Measurements from ENCODE around the gene SARNP.
A peak's percentile ranks its signal among the peaks of the same experiment; 100 is the strongest.

SARNP gene

DNA sequence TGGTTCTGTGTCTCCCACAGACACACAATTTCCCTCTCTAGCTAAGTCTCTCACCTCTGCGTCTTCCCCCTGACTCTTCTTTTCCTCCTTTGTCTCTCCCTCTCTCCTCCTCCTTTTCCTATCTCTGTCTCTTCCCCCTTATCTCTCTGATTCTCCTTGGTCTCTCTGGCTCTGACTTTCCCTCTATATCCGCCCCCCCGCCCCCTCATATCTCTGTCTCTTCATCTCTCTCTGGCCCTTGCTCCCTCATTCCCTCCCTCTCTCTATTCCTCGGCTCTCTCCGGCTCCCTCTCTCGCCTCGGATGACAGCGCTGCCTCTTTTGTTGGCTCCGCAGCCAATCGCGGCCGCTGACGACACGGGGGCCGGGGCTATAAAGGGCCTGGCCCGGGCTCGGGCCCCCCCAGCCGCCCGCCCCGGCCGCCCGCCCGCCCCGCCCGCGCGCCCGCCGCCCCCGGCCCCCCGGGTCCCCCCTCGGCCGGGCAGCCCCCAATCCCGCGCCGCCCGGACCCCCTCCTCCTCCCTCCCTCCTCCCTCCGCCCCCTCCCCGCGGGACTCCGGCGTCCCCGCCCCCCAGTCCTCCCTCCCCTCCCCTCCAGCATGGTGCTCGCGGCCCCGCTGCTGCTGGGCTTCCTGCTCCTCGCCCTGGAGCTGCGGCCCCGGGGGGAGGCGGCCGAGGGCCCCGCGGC lies 74.7 kb downstream of the SARNP start, which contains the start of gene GDF11:
GDF11 (plus strand) TSS at position 404 of the 687 bp plus-strand sequence; CDS start at position 599, 195 bp downstream.
- DNase-seq (ENCODE audit: low read depth), result peak; percentile 87

DNA sequence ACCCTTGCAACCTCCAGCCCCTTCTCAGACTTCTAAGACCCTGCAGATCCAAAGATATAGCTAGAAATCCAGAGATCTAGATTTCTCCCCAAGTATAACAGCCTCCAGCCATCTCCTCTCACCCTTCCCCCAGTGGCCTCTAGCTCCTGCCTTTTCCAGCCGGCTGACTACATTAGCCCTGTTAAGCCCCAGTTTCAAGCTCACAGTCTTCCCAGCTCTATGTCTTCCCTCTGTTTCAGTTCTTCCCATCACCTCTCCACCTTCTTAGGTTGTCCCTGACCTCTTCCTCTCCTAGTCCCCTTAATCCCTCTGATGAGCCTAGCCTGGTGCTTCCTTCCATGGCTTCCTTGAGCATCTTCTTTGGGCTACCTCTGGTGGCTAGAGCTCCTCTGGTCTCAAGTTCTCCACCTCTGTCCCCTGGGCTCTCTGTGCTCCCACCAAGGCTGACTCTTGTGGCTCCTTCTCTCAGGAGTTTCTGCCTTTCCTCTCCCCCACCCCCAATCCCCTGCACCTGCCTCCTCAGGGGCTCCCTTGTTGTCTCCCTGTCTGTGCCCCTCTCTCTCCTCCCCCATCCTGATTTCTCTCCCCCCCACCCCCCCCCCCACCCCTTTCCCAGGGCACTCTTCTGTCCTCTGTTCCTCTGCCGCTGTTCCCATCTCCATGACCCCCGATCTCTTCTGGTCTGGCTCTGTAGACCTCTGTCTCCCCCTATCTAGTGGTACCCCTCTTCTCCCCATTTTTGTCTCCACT lies 75.4 kb downstream of the SARNP start:
- DNase-seq (ENCODE audit: low read depth), result no peak

DNA sequence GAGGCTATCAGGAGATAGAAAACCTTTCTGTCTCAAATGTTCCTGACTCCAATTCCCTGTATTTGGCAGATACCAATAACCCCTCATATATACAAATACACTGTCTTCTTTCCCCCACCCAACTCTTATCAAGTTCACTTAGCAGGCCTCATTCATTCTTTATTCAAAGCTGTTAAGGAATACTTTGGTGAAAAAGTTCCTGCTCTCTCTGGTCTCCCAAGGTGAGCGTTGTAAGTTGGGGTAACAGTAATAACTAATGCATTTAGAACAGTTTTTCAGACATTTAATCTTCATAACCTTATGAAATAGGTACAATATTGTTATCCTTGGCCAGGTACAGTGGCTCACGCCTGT lies 78.5 kb downstream of the SARNP start:
- no peak for DNase-seq (ENCODE audit: low read depth)

DNA sequence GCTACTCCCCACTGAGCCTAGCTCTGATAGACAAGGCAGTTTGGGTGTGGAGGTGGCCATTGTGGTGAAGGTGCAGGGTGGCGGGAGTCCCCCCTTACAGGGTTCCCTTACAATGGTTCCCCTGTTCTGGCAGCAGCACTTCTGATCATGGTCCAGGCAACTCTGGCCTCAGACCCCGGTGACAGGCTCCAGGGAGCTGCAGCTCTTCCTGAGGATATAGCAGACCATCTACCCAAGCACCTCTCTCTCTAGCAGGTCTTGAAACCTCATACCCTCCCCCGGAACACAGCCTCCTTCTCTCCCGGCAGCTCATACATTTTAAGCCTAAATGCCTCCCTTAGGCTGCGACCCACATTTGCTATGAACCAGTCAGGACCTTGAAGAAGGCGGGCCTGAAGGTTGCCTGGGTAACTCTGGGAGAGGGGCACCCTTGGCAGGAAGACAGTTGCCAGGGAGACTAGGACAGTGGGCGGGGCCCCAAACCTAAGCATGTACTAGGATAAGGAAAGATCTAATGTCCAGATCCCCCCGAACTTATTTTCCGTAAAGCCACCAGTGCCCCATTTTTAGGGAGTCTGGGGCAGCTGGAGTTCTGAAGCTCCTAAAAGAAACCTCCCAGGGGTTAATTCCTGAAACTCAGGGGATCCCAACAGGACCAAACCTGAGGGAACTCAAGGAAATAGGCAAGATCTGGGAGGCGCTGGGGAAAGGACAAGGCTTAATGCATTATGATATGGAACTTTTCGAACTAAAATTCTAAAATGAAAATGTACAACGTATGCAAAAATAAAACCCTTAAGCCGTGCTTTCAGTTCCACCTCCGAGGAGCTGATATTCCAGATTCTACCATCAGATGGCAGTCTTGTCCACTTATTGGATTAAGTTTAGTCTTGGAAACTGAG lies 79.2 kb downstream of the SARNP start:
- peak; percentile 91 for DNase-seq (ENCODE audit: low read depth)

DNA sequence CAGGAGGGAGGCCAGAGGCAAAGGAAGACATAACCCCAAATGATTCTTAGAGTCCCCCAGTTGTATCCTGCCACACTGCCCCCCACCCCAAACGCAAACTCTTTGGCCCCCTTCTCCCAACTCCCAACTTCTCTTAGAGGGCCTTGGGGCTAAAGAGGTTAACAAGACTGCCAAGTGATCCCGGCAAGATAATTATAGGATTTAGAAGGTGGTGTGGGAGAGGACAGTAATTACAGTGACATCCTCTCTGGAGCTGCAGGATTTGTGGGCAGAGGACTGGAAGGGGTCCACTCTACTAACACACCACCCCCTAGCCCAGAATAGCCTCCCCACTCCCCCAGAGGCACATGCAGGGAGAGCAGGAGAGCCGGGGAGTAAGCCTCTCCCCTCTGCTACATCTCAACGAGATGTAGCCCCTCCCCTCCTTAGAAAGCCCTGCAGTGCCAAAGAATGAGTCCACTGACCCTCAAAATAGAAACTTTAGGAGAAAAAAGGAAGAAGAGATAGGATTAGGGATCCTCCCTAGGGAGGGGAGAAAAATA lies 79.9 kb downstream of the SARNP start:
- DNase-seq (ENCODE audit: low read depth), result no peak

DNA sequence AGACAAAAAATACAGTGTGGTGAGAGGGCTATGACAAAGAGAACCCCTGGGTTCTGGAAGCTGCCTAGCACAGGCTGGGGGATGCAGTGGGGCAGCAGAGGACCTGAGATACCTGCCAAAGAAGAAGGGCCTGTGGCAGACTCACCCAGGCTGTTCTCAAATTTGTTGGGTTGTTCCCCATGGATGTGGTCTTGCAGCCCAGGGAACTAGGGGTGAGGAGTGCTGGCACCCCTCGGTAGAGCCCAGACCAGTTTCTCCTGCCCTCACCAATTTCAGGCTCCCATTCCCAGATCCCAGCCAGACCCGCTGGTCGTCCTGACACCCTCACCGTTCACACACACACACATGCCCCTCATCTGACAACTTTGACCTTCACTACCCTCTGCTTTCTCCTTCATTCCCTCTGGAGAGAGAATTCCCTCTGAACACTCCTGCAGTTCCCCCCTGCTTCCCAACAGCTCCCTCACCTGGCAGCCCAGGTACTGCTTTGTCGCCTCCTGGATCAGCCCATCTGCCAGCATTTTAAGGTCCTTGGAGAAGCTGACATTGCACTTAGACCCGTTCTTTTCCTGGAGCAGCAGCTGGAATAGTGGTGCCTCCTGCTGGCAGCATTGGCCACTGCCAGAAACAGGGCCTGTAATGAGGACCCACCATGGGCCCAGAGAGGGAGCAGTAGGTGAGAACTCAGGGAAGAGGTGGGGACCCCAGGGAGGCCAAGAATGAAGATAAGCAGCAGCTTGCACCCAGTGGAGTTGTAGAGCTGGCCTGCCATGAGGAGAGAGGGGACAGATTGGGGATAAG lies 80.5 kb downstream of the SARNP start:
- DNase-seq (ENCODE audit: low read depth), result peak; percentile 78

DNA sequence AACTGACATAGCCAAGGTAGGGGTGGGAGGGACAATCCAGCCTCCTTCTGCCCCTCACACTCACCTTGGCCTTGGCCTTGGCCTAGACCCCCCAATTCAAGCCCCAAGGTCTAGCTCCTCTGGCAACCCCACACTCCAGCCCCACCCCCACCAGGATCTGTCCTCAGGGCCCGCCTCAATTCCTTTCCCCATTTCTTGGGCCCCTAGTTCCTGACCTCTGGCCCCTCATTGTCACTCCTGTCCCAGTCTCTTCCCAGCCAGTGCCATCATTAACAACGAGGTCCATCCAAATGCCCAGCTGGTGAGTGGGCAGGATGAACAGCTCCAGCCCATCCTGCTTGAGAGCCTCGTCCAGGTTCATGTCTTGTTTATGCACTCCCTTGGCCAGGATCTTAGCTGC lies 81.4 kb downstream of the SARNP start:
- no peak for DNase-seq (ENCODE audit: low read depth)

DNA sequence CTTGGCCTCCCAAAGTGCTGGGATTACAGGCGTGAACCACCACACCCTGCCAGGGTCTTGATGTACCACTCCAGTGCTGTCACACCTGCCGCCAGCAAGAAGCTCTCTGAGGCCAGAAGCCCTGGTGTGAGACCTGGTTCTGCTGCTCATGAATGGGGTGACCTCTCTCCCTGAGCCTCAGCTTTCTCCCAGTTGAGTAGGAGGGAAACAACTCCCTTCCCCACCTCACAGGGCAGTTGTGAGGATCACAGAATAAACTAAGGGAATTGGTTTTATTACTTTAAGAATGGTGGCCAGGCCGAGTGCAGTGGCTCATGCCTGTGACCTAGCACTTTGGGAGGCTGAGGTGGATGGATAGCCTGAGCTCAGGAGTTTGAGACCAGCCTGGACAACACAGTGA lies 82.9 kb downstream of the SARNP start:
- no peak for DNase-seq (ENCODE audit: low read depth)

DNA sequence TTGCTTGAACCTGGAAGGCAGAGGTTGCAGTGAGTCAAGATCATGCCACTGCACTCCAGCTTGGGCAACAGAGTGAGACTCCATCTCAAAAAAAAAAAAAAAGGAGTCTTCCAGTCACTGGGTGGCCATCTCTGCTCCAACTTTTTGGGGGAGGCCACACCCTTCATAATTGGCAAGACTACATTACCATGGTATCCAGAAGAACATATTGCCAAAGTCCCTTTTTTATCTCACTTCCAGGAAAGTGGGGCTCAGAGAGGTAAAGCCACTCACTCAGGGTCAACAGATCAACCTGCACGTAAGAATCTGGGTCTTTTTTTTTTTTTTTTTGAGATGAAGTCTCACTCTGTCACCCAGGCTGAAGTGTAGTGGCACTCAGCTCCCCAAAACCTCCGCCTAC lies 83.7 kb downstream of the SARNP start:
- DNase-seq (ENCODE audit: low read depth), result no peak

DNA sequence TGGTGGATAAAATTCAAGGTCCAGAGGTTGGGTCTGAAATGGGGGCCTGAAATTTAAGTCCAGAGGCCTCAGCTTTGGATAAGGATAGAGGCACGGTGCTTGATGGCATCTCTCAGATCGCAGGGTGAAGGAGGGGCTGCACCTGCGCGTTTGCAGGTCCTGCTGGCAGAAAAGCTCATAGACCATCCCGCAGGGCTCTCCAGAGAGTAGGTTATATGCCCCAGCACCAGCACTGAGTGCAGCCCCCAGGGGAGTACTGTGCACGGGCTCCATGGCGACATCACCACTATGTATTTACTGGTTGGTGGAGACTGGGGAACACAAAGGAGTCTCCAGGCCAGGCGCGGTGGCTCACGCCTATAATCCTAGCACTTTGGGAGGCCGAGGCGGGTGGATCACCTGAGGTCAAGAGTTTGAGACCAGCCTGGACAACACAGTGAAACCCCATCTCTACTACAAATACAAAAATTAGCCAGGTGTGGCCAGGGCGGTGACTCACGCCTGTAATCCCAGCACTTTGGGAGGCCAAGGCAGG lies 84.4 kb downstream of the SARNP start:
- no peak for DNase-seq (ENCODE audit: low read depth)

DNA sequence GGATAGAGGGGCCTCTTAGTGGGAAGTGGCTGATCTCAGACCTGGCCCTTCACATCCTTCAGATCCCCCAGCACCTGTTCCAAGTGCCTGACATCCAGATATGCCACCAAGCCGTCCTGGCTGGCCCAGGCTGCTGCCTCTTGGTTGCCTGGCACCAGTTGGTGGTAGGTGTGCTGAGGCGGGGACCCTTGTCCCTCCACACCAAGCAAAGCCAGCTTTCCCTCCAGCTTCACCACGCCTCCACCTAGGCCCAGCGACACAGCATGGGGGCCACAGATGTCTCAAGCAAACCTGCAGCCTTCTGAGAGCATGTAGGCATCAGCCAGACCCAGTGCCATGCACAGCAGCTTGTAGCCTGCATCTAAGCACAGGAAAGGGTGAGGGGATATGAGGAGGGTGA lies 85.2 kb downstream of the SARNP start:
- no peak for DNase-seq (ENCODE audit: low read depth)

DNA sequence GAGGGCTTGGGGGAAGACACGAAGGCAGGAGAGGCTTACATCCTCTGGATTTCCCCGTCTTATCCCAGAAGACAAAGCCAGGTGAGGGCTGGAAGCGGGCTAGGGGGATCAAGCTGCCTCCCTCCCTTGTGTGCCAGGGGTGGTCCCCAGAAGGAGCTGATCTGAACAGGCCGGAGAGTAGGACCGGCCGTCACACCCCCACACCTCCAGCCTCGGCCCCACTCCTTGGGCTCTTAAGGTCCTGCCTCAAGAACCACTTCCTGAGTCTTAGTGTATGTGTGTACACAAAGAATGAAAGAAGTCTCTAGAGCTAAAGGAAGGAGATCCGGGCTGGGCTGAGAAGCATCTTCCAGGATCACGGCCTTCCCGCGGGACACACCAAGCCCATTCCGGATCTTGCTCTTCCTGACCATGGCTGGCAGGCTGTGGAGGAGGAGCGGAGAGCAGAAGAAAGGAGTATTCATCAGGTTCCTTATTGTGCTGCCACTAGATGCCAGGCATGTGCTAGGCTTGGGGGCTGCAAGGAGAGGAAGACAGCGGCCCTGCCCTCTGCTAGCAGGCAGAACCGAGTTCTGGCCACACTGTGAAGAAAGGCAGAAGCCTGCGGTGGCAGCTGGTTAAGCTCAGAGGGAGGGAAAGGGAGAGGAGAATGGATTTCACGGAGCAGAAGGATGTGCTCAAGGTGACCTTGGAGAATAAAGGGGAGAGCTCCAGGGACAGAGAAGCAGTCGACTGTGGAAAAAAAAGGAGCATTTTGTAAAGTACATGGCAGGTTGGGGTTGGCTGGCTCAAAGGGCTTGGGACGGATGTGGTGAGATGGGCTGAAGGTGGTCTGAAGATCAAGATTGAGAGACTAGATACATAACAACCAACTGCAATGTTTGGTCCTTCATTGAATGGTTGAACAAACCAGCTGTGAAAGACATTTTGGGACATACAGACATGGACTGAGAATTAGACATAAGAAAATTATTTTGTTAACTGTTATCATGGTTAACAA lies 87.4 kb downstream of the SARNP start:
- DNase-seq (ENCODE audit: low read depth), result peak; percentile 82

DNA sequence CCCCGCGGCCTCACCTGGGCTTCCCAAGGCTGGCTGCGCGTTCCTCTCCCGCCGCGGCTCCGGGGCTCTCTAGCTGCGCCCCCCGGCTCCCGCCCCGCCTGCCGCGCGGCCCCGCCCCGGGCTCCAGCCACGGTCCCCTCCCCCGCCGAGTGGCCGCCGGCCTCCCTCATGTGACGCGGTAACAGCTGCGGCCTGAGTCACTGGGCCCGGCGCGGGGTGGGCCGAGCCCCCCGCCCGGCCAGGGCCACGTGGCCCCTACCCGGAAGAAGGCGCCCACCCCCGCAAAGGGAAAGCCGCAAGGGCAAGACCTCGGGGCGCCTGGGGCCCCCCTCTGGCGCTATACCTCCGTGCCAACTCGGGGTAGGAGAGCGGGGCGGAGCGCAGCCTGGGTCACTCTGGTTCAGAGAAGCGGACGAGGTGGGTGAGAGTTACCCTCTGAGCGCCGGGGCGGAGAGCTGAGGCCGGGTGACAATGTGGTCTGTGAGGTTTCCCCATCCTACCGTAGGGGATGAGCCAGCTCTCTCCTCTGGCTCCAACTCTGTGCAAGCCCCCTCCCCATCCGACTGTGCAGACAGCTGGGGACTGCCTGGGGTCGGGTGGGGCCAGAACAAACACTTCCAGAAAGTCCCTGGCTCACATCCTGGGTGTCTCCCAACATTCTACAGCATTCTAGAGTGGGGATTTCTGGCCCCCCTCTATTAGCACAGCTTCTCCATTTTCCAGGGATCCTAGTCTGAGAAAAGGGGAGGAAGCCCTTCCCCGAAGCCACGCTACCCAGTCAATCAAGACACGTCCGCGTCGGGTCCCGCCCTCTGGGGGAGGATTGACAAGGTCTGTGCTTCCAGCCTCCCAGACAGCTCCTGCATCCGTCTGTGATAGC lies 88.3 kb downstream of the SARNP start, which contains the start of gene CD63:
CD63 (minus strand) TSS at position 71 of the 880 bp plus-strand sequence. CDS start 668 bp downstream, outside the sequence.
- peak; percentile 96 for DNase-seq (ENCODE audit: low read depth)

DNA sequence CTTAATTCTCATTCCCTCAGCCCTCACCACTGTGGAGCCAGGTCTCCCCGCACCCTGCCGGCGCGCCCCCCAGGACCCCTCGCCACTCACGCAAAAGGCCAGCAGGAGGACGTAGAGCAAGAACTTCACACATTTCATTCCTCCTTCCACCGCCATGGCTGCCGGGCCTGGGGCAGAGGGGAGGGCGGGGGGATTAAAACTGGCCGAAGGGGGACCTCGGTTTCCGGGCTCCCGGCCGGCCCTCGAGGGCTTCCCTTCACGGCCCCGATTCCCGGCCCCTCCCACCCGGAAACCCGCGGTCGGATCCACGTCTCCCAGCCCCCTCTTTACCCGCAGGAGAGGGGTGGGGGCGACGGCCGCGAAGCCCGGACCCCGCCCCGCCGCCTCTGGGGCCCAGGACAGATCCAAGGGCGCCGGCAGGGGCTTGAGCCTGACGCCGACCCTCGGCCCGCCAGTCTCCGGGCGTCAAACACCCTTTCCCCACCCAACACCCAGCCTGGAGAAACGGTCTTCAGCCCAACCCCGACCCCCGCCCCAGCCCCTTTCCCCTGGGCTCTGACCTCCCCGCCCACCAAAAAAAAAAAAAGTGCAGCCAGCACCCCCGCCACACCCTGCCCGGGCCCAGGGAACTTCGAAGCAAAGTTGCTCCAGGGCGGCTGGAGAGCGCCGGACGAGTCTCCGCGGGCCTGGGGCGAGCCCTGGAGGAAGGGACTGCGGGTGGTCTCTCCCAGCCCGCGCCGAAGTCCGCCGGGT lies 89.2 kb downstream of the SARNP start:
- peak; percentile 74 for DNase-seq (ENCODE audit: low read depth)

DNA sequence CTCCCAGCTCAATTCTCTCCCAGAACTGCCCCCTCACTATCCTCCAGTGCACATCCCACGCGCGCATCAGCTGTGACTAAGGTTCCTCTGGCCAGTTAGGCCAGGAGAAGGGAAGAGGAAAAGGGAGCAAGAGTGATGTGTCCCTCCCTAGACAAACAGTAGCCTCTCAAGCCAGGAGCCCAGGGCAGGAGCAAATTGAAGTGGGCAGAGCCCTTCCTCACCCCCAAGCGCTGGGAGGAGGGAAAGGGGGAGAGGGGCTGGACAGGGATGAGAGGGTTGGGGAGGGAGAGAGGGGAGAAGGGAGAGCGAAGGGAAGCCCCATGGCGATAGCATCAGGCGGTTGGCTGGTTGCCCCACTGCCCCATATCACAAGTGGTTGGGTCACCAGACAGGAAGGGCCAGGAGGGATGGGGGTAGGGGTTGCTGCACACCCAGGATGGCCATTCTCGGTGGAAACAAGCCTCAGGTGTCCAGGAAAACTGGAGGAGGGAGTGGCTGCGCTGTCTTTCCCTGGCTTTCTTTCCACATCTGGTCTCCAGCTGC lies 89.8 kb downstream of the SARNP start:
- peak; percentile 74 for DNase-seq (ENCODE audit: low read depth)

DNA sequence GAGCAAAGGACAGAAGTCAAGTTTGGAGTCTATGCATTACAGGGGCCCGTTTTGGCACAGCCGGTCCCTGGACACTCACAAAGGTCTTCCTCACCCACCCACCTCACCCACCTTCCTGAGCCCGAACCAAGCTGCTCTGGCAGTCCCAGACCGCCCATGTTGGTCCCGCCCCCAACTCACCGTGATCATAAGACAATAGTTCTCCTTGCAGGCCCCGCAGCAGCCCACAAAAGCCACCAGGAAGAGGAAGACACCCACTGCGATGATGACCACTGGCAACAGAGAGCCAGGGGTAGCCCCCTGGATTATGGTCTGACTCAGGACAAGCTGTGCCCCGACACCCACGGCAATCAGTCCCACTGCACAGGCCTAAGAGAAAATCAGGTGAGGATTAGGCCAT lies 90.6 kb downstream of the SARNP start:
- DNase-seq (ENCODE audit: low read depth), result no peak

DNA sequence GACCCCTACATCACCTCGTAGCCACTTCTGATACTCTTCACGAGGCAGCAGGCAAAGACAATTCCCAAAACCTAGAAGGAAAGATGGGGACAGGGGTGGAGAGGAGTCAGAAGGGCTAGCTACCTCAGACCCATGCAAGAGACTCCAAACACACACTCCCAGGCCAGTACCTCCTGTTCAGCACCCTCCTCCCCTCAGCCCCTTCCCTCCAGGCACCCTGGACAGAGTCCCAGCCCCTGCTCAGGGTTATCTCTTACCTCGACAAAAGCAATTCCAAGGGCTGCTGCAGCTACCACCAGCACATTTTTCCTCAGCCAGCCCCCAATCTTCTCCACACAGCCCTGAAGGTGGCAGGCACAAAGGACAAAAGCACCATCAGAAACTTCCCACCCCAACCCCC lies 92.0 kb downstream of the SARNP start:
- no peak for DNase-seq (ENCODE audit: low read depth)

DNA sequence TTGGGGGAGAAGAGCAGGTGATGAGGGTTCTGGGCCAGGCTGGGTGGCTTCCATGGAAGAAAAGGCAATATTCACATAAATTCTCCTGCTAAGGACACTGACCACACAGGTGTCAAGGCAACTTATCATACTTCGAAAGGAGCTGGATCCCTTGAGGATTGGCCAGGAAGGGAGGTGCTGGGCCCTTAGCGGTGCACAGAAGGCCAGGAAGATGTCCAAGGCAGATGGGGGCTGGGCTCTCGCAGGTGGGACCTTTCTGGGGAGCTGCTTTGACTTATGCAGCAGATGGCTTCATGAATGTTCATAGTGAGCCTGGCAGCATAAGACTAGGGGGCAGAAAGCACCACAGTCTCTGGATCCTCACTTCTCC lies 92.6 kb downstream of the SARNP start:
- no peak for DNase-seq (ENCODE audit: low read depth)

Data from ELR (cell line).